Gastroesophageal sphincter (tissue), 3 donors: Measurements from ENCODE around the gene HMG20A.

Experiments
- EP300 ChIP-seq: sonication (generic); formaldehyde crosslinking; IDR thresholded peaks from one replicate; pipeline ENCODE4 v1.6.1; 2017; ENCODE audit warnings: antibody characterized with exemption, mild to moderate bottlenecking
- POLR2A ChIP-seq, 2 donors: fragments of 450-650 bp; IDR thresholded peaks; one replicate each; pipeline ENCODE4 v1.6.1; 2017; ENCODE audit warnings: antibody characterized with exemption in 2 of 2, mild to moderate bottlenecking in 2 of 2, moderate library complexity in 1 of 2
- TF ChIP-seq, protein P1 (sequence below), 4 experiments: fragments of 200-600 bp in 2 of 4; fragments of 450-650 bp in 2 of 4; sonication (generic) in 1 of 4; IDR thresholded peaks; one replicate each; pipeline ENCODE4 v1.5.1; 2017 to 2019; ENCODE audit warnings: antibody characterized with exemption in 4 of 4, mild to moderate bottlenecking in 2 of 4, moderate library complexity in 2 of 4

DNA sequence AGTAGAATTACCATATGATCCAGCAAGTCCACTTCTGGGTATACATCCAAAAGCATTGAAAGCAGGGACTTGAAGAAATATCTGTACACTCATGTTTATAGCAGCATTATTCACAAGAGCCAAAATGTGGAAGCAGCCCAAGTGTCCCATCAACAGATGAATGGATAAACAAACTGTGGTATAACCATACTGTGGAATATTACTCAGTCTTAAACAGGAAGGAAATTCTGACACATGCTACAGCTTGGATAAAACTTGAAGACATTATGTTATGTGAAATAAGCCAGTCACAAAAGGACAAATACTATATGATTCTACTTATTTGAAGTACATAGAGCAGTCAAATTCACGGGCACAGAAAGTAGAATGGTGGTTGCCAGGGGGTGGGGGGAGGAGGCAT is 91.2 kb downstream of the HMG20A start:
- no peak for TF ChIP-seq EP300
- TF ChIP-seq POLR2A (IDR thresholded peaks at IDR 0.05), result no peak
- TF ChIP-seq, protein P1, sequence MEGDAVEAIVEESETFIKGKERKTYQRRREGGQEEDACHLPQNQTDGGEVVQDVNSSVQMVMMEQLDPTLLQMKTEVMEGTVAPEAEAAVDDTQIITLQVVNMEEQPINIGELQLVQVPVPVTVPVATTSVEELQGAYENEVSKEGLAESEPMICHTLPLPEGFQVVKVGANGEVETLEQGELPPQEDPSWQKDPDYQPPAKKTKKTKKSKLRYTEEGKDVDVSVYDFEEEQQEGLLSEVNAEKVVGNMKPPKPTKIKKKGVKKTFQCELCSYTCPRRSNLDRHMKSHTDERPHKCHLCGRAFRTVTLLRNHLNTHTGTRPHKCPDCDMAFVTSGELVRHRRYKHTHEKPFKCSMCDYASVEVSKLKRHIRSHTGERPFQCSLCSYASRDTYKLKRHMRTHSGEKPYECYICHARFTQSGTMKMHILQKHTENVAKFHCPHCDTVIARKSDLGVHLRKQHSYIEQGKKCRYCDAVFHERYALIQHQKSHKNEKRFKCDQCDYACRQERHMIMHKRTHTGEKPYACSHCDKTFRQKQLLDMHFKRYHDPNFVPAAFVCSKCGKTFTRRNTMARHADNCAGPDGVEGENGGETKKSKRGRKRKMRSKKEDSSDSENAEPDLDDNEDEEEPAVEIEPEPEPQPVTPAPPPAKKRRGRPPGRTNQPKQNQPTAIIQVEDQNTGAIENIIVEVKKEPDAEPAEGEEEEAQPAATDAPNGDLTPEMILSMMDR (IDR thresholded peaks at IDR 0.05), result no peak
